ENCODE data around the gene NGFR. TPM values are rescaled to one million over a fixed set of nuclear protein-coding genes. Genes with fewer than 3 reads are reported as not detected.

NGFR gene
- total RNA-seq, 1 donor from 2014 or later = 8.0 TPM

GRCh38 chr17:49510059-49510719 lies 15.1 kb downstream of the NGFR start:
- intact Hi-C loops (cut with DNase I) = no loop called here
- DNase-seq (no peak), ATAC-seq (ENCODE audit: poor library complexity) (no peak)

- ATAC-seq (ENCODE audit: poor library complexity) (no peak), DNase-seq (no peak)
- intact Hi-C loops (cut with DNase I) = no loop called here
Observed at GRCh38 chr17:49510720-49511110, 15.6 kb downstream of the NGFR start.

DNA sequence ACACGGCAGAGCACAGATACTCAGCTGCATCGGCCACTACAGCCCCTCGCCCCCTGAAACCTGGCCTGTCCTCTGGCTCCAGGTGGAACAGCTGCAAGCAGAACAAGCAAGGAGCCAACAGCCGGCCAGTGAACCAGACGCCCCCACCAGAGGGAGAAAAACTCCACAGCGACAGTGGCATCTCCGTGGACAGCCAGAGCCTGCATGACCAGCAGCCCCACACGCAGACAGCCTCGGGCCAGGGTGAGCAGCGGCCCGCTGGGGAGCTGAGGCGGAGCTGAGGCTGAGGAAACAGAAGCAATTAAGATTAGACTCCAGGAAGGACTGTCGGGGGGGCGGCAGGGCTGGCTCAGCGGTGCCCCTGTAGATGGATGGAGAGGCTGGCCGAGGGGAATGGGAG lies 16.7 kb downstream of the NGFR start:
- no peak for DNase-seq
- ATAC-seq (ENCODE audit: poor library complexity) = no peak

DNA sequence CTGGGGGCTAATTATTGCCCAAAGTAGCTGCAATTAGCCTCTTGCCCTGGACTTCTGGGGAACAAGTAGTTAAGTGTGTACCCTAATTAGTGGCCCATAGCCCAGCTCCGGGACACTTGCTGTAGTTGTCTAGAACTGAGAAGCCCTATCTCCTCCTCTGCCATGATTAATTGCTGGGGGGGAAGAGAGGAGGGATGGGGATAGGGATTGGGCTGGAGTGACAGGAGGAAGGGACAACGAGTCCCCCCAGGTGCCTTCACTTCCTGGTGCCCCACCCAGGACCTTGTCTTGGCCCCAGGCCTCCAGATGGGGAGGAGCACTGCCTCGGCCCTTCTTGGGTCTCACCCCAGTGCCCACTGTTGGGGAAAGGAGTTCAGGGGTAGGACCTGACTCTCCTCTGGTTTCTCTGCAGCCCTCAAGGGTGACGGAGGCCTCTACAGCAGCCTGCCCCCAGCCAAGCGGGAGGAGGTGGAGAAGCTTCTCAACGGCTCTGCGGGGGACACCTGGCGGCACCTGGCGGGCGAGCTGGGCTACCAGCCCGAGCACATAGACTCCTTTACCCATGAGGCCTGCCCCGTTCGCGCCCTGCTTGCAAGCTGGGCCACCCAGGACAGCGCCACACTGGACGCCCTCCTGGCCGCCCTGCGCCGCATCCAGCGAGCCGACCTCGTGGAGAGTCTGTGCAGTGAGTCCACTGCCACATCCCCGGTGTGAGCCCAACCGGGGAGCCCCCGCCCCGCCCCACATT lies 17.4 kb downstream of the NGFR start:
- ATAC-seq (ENCODE audit: poor library complexity) (no peak), DNase-seq (no peak)
- intact Hi-C loops (cut with DNase I) = no loop called here

More for the DNA sequence above, 16.7 kb downstream of the NGFR start:
- intact Hi-C loops (cut with DNase I) = no loop called here

- intact Hi-C loops (cut with DNase I) = no loop called here
- ATAC-seq (ENCODE audit: poor library complexity) (no peak), DNase-seq (no peak)
Observed at GRCh38 chr17:49513044-49513395, 17.9 kb downstream of the NGFR start.

DNA sequence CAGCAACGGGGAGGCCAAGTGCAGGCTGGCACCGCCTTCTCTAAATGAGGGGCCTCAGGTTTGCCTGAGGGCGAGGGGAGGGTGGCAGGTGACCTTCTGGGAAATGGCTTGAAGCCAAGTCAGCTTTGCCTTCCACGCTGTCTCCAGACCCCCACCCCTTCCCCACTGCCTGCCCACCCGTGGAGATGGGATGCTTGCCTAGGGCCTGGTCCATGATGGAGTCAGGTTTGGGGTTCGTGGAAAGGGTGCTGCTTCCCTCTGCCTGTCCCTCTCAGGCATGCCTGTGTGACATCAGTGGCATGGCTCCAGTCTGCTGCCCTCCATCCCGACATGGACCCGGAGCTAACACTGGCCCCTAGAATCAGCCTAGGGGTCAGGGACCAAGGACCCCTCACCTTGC lies 18.5 kb downstream of the NGFR start:
- ATAC-seq (ENCODE audit: poor library complexity) (no peak), DNase-seq (no peak)
- intact Hi-C loops (cut with DNase I) = no loop called here

GRCh38 chr17:49514071-49514721 lies 19.1 kb downstream of the NGFR start:
- DNase-seq = peak; percentile 79
- intact Hi-C loops (cut with DNase I) = no loop called here
- ATAC-seq (ENCODE audit: poor library complexity) = peak; percentile 20

- peak; percentile 95 for DNase-seq
- intact Hi-C loops (cut with DNase I) = no loop called here
- ATAC-seq (ENCODE audit: poor library complexity) = peak; percentile 97
Observed at GRCh38 chr17:49515196-49515770, 20.2 kb downstream of the NGFR start.

DNA sequence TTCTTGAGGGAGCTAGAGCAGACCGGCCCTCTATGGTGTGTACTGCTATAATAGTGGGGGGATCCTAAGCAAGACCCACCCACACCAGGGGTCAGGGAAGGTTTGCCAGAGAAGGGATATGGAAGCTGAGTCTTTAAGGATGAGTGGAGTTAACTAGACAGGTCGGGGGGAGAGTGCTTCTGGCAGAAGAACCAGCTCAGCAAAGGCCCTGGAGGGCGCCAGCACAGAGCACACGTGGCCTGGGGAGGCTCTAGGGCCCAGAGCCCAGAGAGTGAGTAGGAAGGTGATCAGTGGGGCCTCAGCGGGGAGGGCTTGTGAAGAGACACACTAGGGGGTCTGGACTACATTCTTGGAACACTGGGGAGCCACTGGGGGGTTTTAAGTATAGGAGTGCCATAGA lies 21.1 kb downstream of the NGFR start:
- intact Hi-C loops (cut with DNase I) = no loop called here
- DNase-seq (no peak), ATAC-seq (ENCODE audit: poor library complexity) (no peak)

- ATAC-seq (ENCODE audit: poor library complexity) (no peak), DNase-seq (no peak)
- intact Hi-C loops (cut with DNase I) = no loop called here
Observed at GRCh38 chr17:49518346-49519078, 23.4 kb downstream of the NGFR start.

- ATAC-seq (ENCODE audit: poor library complexity) (no peak), DNase-seq (no peak)
- intact Hi-C loops (cut with DNase I) = no loop called here
Observed at GRCh38 chr17:49519781-49520180, 24.7 kb downstream of the NGFR start.

DNA sequence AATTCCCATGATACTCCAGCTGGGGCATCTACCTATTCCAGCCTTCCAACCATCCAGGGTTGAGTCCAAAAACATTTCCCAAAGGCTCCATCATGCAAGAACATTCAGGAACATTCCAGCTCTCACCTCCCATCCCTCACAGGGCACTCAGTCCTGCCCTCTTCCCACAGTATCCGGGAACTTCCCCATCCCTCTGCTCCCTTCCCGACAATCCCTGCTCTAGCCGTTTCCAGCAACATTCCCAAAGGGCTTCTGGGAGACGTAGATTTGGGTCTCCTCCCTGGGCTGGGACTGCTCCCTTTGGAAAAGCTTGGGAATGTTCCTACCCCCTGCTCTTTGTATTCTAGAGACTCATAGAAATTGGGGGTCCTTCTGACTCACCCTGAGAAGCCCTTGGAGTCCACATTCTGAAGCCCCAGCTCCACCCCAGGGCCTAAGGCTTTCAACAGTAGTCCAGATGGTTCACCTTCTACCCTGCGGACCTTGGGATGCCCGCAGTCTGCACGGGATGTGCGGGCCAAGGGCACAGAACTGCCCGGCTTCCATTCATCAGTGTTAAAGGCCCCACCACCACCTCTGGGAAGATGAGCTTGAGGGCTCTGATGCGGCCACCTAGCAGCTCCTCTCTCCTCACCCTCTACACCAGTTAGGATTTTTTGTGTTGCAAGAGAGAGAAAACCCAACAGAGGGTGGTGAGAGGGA lies 25.4 kb downstream of the NGFR start:
- intact Hi-C loops (cut with DNase I) = no loop called here
- ATAC-seq (ENCODE audit: poor library complexity) (peak; percentile 21), DNase-seq (no peak)

- no peak for ATAC-seq (ENCODE audit: poor library complexity)
- intact Hi-C loops (cut with DNase I) = no loop called here
- no peak for DNase-seq
Observed at GRCh38 chr17:49521088-49521450, 26.0 kb downstream of the NGFR start.

- ATAC-seq (ENCODE audit: poor library complexity) (no peak), DNase-seq (no peak)
- intact Hi-C loops (cut with DNase I) = no loop called here
Observed at GRCh38 chr17:49521471-49522356, 26.6 kb downstream of the NGFR start.

GRCh38 chr17:49522357-49522890 lies 27.3 kb downstream of the NGFR start:
- ATAC-seq (ENCODE audit: poor library complexity) (no peak), DNase-seq (no peak)
- intact Hi-C loops (cut with DNase I) = no loop called here

- no peak for DNase-seq
- ATAC-seq (ENCODE audit: poor library complexity) = no peak
- intact Hi-C loops (cut with DNase I) = no loop called here
Observed at GRCh38 chr17:49523196-49523595, 28.1 kb downstream of the NGFR start.

DNA sequence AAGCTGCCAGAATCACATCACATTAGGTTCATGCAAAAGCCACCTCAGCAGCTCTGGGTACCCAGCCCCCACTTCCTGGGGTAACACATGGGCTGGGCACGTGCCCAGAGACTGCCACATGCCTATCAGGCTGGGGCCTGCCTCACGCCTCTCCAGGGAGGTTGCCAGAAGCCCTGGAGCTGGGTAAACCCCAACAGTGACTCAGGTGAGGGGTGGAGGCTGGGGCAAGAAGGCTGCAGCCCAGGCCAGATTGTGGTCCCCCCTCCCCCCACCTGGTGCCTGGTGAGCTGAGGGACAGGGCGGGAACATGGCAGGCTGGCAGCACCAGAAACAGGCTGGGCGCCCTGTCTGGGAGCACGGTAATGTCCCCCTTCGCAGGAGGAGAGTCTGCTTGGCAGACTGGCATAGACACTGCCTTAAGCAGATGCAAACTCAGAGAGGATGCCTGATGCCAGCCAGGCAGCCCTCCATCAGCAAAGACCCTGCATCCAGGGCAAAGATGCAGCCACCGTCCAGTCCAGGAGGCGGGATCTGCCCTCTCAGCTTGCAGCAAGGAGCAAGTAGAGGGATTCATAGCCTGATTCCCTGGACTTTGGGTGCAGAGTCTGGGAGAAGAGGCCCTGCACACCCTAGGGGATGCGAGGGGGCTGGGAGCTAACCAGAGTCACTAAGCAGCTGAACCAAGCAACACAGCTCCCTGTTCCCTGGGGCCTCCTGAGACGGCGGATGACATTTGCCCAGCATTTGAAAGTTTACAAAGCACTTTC lies 28.8 kb downstream of the NGFR start:
- ATAC-seq (ENCODE audit: poor library complexity) (no peak), DNase-seq (no peak)
- intact Hi-C loops (cut with DNase I) = no loop called here

All from Right ventricle myocardium superior (tissue), 1 donor.